Right lobe of liver (tissue), 6 donors: Measurements from ENCODE around the gene RTF1. TPM values are rescaled to one million over a fixed set of nuclear protein-coding genes. Genes with fewer than 3 reads are reported as not detected.

Source experiments
- ATAC-seq, 4 donors: fragments of 200-7000 bp; cut with Tn5 transposase; one replicate each; pipeline ENCODE4 v1.9.1; 2020; ENCODE audit warnings: mild to moderate bottlenecking in 4 of 4, moderate library complexity in 4 of 4
- DNase-seq, 3 donors: peaks; one replicate each; pipeline ENCODE4 v3.0.0-alpha.2; 2020
- H3K27ac ChIP-seq, 3 donors: fragments of 200-600 bp; one replicate each; pipeline ENCODE4 v1.8.0; 2022
- H3K27me3 ChIP-seq, 2 donors: fragments of 200-600 bp; one replicate each; pipeline ENCODE4 v1.8.0; 2022
- H3K36me3 ChIP-seq, 4 donors: fragments of 200-600 bp; sonication (generic) in 1 of 4; one replicate each; pipeline versions ENCODE4 v1.5.1 to v1.8.0; 2017 to 2022; ENCODE audit warnings: control low read depth in 1 of 4
- H3K4me1 ChIP-seq, 4 donors: fragments of 200-600 bp; sonication (generic) in 1 of 4; one replicate each; pipeline versions ENCODE4 v1.5.1 to v1.8.0; 2017 to 2022; ENCODE audit warnings: control low read depth in 1 of 4
- H3K4me3 ChIP-seq, 3 donors: fragments of 200-600 bp; one replicate each; pipeline ENCODE4 v1.8.0; 2022
- H3K9me3 ChIP-seq, 4 donors: fragments of 200-600 bp; sonication (generic) in 1 of 4; one replicate each; pipeline versions ENCODE4 v1.5.1 to v1.8.0; 2017 to 2022; ENCODE audit warnings: control low read depth in 1 of 4
- CTCF ChIP-seq, 4 donors: fragments of 200-600 bp in 3 of 4; fragments of 450-650 bp in 1 of 4; IDR thresholded peaks; one replicate each; pipeline versions ENCODE4 v1.5.1 to v1.8.0; 2016 to 2022; ENCODE audit warnings: antibody characterized with exemption in 4 of 4, mild to moderate bottlenecking in 2 of 4
- POLR2A ChIP-seq: fragments of 450-650 bp; IDR thresholded peaks from one replicate; pipeline ENCODE4 v1.6.1; 2017; ENCODE audit warnings: antibody characterized with exemption, mild to moderate bottlenecking
- WGBS: methylation state at CpG from one replicate; pipeline ENCODE4 v1.1.6; 2018; ENCODE audit warnings: low coverage, low lambda C conversion rate; ENCODE audit not compliant: insufficient coverage; ENCODE audit errors: missing lambda C conversion rate; 5-methylcytosine and 5-hydroxymethylcytosine counted together
- intact Hi-C, 2 donors: fragments of 100-400 bp; cut with DNase I; formaldehyde crosslinking; loops; one replicate each; pipeline versions ENCODE4 v1.11.2 to v1.14.1; 2022
- total RNA-seq, 6 experiments: library from RNA; depleted of rRNA in 2 of 6; stranded (reverse); fragments of >200 nt in 2 of 6; fragmentation: NEBNext Ultra II Directional in 3 of 6; extraction: Animal tissue kit (Norgen Biotek cat#: 25700) in 3 of 6; gene quantifications; one replicate each; pipeline versions ENCODE4 v1.1.0 to v1.2.4, GENCODE V29; 2016 to 2023
- donor health status: DM: no; HTN: yes; CAD: no.
- donor health status: DM: no; HTN: no; CAD: no.
- donor health status: DM: no; HTN: no; CAD: no.
- donor health status: DM: no; HTN: yes; CAD: no.
- donor health status: DM: no; HTN: yes; CAD: no.

RTF1 gene
- total RNA-seq, 6 experiments from 2014 or later, result 10.5 to 21.5 (median 14.2) TPM

- ATAC-seq (peak in 2 of 4 donors; percentile 9 to 19), DNase-seq (no peak)
- Histone ChIP-seq H3K27me3 (no peaks in the 10 kb centered on the region), H3K36me3 (no peaks in the 10 kb centered on the region), H3K4me3 (no peak overlapping the region), H3K9me3 (no peaks in the 10 kb centered on the region), H3K4me1 (peaks cover 0 to 1% (median 0%) of the 10 kb centered on the region in 4 donors), H3K27ac (no peak overlapping the region)
- intact Hi-C loops, result no loop called here
- TF ChIP-seq CTCF (IDR thresholded peaks at IDR 0.05), result no peak
- no peak for TF ChIP-seq POLR2A
- WGBS, result 0% methylated on average over 4 of the region's 56 CpGs
Measured at GRCh38 chr15:41501191-41501917, 84.5 kb downstream of the RTF1 start.

GRCh38 chr15:41501931-41502794, 85.3 kb downstream of the RTF1 start:
- peak in 2 of 4 donors; percentile 9 to 11 for ATAC-seq
- 55% methylated on average over 33 of the region's 64 CpGs for WGBS

DNA sequence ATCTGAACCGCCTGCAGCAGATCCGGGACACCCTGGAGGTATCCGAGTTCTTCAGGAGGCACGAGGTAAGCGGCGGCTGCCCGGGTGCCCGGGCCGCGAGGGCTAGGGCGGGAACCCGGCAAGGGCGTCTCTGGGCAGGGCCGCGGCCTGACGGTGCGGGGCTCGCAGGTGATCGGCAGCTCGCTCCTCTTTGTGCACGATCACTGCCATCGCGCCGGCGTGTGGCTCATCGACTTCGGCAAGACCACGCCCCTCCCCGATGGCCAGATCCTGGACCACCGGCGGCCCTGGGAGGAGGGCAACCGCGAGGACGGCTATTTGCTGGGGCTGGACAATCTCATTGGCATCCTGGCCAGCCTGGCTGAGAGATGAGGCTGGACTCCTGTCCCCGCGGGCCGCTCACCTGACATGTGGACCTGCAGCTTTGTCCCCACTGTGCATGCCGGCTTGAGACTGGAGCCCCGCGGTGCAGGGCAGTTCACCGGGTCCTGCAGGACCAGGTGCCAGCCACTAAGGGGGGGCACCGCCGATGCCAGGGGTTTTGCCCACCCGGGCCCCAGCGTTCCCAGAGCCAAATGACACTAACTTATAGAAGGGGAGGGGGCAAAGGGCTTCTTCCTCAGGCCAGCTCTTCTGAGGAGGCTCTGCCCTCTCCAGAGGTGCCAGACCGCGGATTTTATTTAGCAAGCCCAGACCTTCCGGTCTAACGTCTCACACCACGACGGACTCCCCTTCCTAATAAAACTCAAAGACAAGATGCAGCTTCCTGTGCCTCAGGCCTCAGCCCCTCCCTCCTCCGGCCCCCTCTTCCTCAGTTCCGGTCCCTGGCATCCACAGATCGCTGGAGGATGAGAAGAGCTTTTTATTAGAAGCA, 86.1 kb downstream of the RTF1 start:
- 65% methylated on average over 20 of the region's 54 CpGs for WGBS
- intact Hi-C loops, result no loop called here
- H3K27me3 ChIP-seq, result no peaks in the 10 kb centered on the region
- no peak overlapping the region for H3K27ac ChIP-seq
- no peaks in the 10 kb centered on the region for H3K4me1 ChIP-seq
- H3K4me3 ChIP-seq, result no peak overlapping the region
- TF ChIP-seq CTCF (IDR thresholded peaks at IDR 0.05) (no peak), POLR2A (no peak)
- ATAC-seq (no peak), DNase-seq (no peak)
- no peaks in the 10 kb centered on the region for H3K36me3 ChIP-seq
- no peaks in the 10 kb centered on the region for H3K9me3 ChIP-seq

More at GRCh38 chr15:41501931-41502794, 85.3 kb downstream of the RTF1 start:
- Histone ChIP-seq H3K4me1 (no peaks in the 10 kb centered on the region), H3K27ac (no peak overlapping the region), H3K36me3 (no peaks in the 10 kb centered on the region), H3K4me3 (no peak overlapping the region), H3K27me3 (no peaks in the 10 kb centered on the region), H3K9me3 (no peaks in the 10 kb centered on the region)
- TF ChIP-seq CTCF (IDR thresholded peaks at IDR 0.05) (no peak), POLR2A (no peak)
- peak in 1 of 3 donors; percentile 55 for DNase-seq
- intact Hi-C loops, result no loop called here

GRCh38 chr15:41503669-41504010, 86.7 kb downstream of the RTF1 start:
- DNase-seq (no peak), ATAC-seq (peak in 1 of 4 donors; percentile 16)
- H3K27me3 ChIP-seq, result no peaks in the 10 kb centered on the region
- intact Hi-C loops, result no loop called here
- H3K27ac ChIP-seq, result no peak overlapping the region
- H3K36me3 ChIP-seq, result no peaks in the 10 kb centered on the region
- no peaks in the 10 kb centered on the region for H3K4me1 ChIP-seq
- no peak overlapping the region for H3K4me3 ChIP-seq
- no peaks in the 10 kb centered on the region for H3K9me3 ChIP-seq
- TF ChIP-seq POLR2A (no peak), CTCF (IDR thresholded peaks at IDR 0.05) (no peak)
- WGBS, result no CpG with 5 or more reads among the region's 5 CpGs
